ENCODE results near the gene CELF5.

DNA sequence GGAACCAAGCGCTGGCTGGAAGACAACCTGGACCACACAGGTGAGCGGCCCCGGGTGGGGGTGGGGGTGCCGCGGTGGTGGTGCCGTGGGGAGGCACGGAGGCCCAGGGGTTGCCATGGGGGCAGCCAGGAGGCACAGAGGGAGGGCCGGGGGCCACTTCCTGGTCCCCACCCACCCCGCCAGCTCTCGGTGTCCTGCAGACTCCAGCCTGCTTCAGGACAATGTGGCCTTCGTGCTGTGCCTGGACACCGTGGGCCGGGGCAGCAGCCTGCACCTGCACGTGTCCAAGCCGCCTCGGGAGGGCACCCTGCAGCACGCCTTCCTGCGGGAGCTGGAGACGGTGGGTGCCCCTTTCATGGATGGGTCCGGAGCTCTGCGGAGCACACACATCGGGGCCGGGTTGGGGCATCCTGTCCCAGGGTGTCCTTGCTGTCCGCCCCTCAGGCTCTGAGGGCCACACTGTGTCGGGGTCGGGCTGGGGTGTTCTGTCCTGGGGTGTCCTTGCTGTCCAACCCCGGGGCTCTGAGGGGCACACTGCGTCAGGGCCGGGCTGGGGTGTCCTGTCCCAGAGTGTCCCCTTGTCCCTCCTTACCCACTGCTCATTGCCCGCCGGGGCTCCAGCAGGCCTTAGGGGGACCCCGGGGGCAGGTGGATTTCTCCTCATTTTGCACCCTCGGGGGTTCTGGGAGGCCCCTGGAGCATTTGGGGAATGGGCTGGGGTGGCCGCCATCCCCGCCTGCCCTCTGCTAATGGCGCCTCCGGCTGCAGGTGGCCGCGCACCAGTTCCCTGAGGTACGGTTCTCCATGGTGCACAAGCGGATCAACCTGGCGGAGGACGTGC, 20.4 kb upstream of the CELF5 start:
- TF ChIP-seq, protein P1, sequence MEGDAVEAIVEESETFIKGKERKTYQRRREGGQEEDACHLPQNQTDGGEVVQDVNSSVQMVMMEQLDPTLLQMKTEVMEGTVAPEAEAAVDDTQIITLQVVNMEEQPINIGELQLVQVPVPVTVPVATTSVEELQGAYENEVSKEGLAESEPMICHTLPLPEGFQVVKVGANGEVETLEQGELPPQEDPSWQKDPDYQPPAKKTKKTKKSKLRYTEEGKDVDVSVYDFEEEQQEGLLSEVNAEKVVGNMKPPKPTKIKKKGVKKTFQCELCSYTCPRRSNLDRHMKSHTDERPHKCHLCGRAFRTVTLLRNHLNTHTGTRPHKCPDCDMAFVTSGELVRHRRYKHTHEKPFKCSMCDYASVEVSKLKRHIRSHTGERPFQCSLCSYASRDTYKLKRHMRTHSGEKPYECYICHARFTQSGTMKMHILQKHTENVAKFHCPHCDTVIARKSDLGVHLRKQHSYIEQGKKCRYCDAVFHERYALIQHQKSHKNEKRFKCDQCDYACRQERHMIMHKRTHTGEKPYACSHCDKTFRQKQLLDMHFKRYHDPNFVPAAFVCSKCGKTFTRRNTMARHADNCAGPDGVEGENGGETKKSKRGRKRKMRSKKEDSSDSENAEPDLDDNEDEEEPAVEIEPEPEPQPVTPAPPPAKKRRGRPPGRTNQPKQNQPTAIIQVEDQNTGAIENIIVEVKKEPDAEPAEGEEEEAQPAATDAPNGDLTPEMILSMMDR (IDR thresholded peaks at IDR 0.05): no peak
- no peak for TF ChIP-seq FOXP1 (CRISPR knock-in tag; IDR thresholded peaks at IDR 0.05; ENCODE audit: borderline replicate concordance)
- TF ChIP-seq, protein P2, sequence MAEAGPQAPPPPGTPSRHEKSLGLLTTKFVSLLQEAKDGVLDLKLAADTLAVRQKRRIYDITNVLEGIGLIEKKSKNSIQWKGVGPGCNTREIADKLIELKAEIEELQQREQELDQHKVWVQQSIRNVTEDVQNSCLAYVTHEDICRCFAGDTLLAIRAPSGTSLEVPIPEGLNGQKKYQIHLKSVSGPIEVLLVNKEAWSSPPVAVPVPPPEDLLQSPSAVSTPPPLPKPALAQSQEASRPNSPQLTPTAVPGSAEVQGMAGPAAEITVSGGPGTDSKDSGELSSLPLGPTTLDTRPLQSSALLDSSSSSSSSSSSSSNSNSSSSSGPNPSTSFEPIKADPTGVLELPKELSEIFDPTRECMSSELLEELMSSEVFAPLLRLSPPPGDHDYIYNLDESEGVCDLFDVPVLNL (CRISPR knock-in tag; IDR thresholded peaks at IDR 0.05; ENCODE audit: borderline replicate concordance, low read depth): no peak
- TF ChIP-seq NR2C2 (CRISPR knock-in tag; IDR thresholded peaks at IDR 0.05): no peak
